Right lobe of liver (tissue), 6 donors: ENCODE measurements around the gene CD109. TPM values are rescaled to one million over a fixed set of nuclear protein-coding genes. Genes with fewer than 3 reads are reported as not detected.
"Not testable (repeated sequence)": the region's sequence is repeated elsewhere in the genome, so short reads cannot be mapped to it uniquely, and the experiment has no call there.

Experiments
- ATAC-seq, 4 donors: fragments of 200-7000 bp; cut with Tn5 transposase; one replicate each; pipeline ENCODE4 v1.9.1; 2020; ENCODE audit warnings: mild to moderate bottlenecking in 4 of 4, moderate library complexity in 4 of 4
- DNase-seq, 3 donors: peaks; one replicate each; pipeline ENCODE4 v3.0.0-alpha.2; 2020
- H3K27ac ChIP-seq, 3 donors: fragments of 200-600 bp; one replicate each; pipeline ENCODE4 v1.8.0; 2022
- H3K27me3 ChIP-seq, 2 donors: fragments of 200-600 bp; one replicate each; pipeline ENCODE4 v1.8.0; 2022
- H3K36me3 ChIP-seq, 4 donors: fragments of 200-600 bp; sonication (generic) in 1 of 4; one replicate each; pipeline versions ENCODE4 v1.5.1 to v1.8.0; 2017 to 2022; ENCODE audit warnings: control low read depth in 1 of 4
- H3K4me1 ChIP-seq, 4 donors: fragments of 200-600 bp; sonication (generic) in 1 of 4; one replicate each; pipeline versions ENCODE4 v1.5.1 to v1.8.0; 2017 to 2022; ENCODE audit warnings: control low read depth in 1 of 4
- H3K4me3 ChIP-seq, 3 donors: fragments of 200-600 bp; one replicate each; pipeline ENCODE4 v1.8.0; 2022
- H3K9me3 ChIP-seq, 4 donors: fragments of 200-600 bp; sonication (generic) in 1 of 4; one replicate each; pipeline versions ENCODE4 v1.5.1 to v1.8.0; 2017 to 2022; ENCODE audit warnings: control low read depth in 1 of 4
- CTCF ChIP-seq, 4 donors: fragments of 200-600 bp in 3 of 4; fragments of 450-650 bp in 1 of 4; IDR thresholded peaks; one replicate each; pipeline versions ENCODE4 v1.5.1 to v1.8.0; 2016 to 2022; ENCODE audit warnings: antibody characterized with exemption in 4 of 4, mild to moderate bottlenecking in 2 of 4
- POLR2A ChIP-seq: fragments of 450-650 bp; IDR thresholded peaks from one replicate; pipeline ENCODE4 v1.6.1; 2017; ENCODE audit warnings: antibody characterized with exemption, mild to moderate bottlenecking
- WGBS: methylation state at CpG from one replicate; pipeline ENCODE4 v1.1.6; 2018; ENCODE audit warnings: low coverage, low lambda C conversion rate; ENCODE audit not compliant: insufficient coverage; ENCODE audit errors: missing lambda C conversion rate; 5-methylcytosine and 5-hydroxymethylcytosine counted together
- intact Hi-C, 2 donors: fragments of 100-400 bp; cut with DNase I; formaldehyde crosslinking; loops; one replicate each; pipeline versions ENCODE4 v1.11.2 to v1.14.1; 2022
- total RNA-seq, 6 experiments: library from RNA; depleted of rRNA in 2 of 6; stranded (reverse); fragments of >200 nt in 2 of 6; fragmentation: NEBNext Ultra II Directional in 3 of 6; extraction: Animal tissue kit (Norgen Biotek cat#: 25700) in 3 of 6; gene quantifications; one replicate each; pipeline versions ENCODE4 v1.1.0 to v1.2.4, GENCODE V29; 2016 to 2023
- donor health status: DM: no; HTN: yes; CAD: no.
- donor health status: DM: no; HTN: no; CAD: no.
- donor health status: DM: no; HTN: no; CAD: no.
- donor health status: DM: no; HTN: yes; CAD: no.
- donor health status: DM: no; HTN: yes; CAD: no.

Gene CD109
- total RNA-seq, 6 experiments from 2014 or later, result 0.35 to 8.4 (median 2.8) TPM

DNA sequence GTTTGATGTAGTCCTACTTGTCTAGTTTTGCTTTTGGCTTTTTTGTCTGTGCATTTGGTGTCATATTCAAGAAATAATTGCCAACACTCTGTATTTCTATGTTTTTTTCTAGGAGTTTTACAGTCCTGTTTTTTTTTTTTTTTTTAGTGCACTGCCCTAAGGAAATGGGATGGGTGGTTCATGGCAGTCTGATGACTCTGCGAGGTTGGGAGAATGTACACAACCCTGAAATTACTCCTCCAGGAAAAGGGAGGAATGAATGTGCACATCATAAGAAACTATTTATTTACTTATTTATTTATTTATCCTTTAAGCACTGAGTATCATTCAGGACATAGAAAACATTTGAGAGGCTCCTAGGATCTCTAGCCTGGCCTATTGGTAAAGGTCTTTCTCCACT is 27.0 kb upstream of the CD109 start:
- 80% methylated on average over 1 of the region's 1 CpG for WGBS
- Histone ChIP-seq H3K27ac (no peak overlapping the region), H3K4me3 (no peak overlapping the region), H3K4me1 (no peaks in the 10 kb centered on the region), H3K9me3 (no peaks in the 10 kb centered on the region), H3K27me3 (no peaks in the 10 kb centered on the region), H3K36me3 (no peaks in the 10 kb centered on the region)
- DNase-seq (no peak), ATAC-seq (no peak)
- intact Hi-C loops, result no loop called here
- TF ChIP-seq CTCF (IDR thresholded peaks at IDR 0.05) (no peak), POLR2A (no peak)

DNA sequence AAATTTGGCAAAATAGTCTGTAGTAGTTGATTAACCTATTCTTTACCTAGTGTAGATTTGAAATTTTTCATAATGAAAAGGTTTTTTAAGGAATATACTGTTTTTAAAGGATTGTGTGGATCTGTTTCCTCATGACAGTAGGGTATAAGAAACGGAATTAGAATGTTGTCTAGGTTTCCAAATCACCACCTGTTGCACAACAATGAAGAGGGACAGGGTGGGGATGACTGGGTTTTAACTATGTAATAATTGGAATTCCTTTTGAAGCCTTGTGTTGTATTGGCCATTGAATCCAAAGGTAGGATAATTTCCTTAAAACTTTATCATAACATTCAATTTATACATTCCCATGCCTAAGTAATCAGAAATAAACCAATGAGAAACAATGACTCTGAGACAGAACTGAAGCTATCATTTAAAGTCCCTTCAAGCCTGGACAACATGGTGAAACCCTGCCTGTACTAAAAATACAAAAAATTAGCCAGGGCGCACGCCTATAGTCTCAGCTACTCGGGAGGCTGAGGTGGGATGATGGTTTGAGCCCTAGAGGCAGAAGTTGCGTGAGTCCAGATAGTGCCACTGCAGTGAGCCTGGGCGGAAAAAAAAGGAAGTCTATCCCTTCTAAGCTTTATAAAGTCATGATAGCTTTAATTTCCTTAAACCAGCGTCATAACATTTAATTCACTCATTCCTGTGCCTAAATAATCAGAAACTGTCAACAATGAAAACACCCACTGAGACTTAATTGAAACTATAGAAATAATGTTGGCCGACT is 23.9 kb upstream of the CD109 start:
- intact Hi-C loops, result no loop called here
- no peaks in the 10 kb centered on the region for H3K9me3 ChIP-seq
- H3K4me3 ChIP-seq, result no peak overlapping the region
- H3K27me3 ChIP-seq, result no peaks in the 10 kb centered on the region
- DNase-seq (no peak), ATAC-seq (no peak)
- no peaks in the 10 kb centered on the region for H3K4me1 ChIP-seq
- no peaks in the 10 kb centered on the region for H3K36me3 ChIP-seq
- no peak overlapping the region for H3K27ac ChIP-seq
- WGBS, result 58% methylated on average over 8 of the region's 8 CpGs
- TF ChIP-seq CTCF (IDR thresholded peaks at IDR 0.05), result no peak
- TF ChIP-seq POLR2A, result no peak

GRCh38 chr6:73675466-73676098 is 20.4 kb upstream of the CD109 start:
- 31% methylated on average over 4 of the region's 4 CpGs for WGBS
- no peaks in the 10 kb centered on the region for H3K4me1 ChIP-seq
- H3K27me3 ChIP-seq, result no peaks in the 10 kb centered on the region
- intact Hi-C loops, result no loop called here
- TF ChIP-seq POLR2A (no peak), CTCF (IDR thresholded peaks at IDR 0.05) (peak; percentile 76 to 93 (median 92))
- no peak overlapping the region for H3K4me3 ChIP-seq
- peak; percentile 99 to 100 (median 100) for ATAC-seq
- H3K27ac ChIP-seq, result no peak overlapping the region
- H3K36me3 ChIP-seq, result no peaks in the 10 kb centered on the region
- peak; percentile 53 to 78 (median 64) for DNase-seq
- H3K9me3 ChIP-seq, result no peaks in the 10 kb centered on the region

GRCh38 chr6:73679009-73679408 is 17.0 kb upstream of the CD109 start:
- ATAC-seq, result no peak
- H3K27ac ChIP-seq, result no peak overlapping the region
- DNase-seq, result no peak
- TF ChIP-seq POLR2A (no peak), CTCF (IDR thresholded peaks at IDR 0.05) (no peak)
- no peaks in the 10 kb centered on the region for H3K9me3 ChIP-seq
- no peaks in the 10 kb centered on the region for H3K36me3 ChIP-seq
- WGBS, result 56% methylated on average over 3 of the region's 3 CpGs
- no peaks in the 10 kb centered on the region for H3K27me3 ChIP-seq
- H3K4me3 ChIP-seq, result no peak overlapping the region
- no peaks in the 10 kb centered on the region for H3K4me1 ChIP-seq
- intact Hi-C loops, result no loop called here

DNA sequence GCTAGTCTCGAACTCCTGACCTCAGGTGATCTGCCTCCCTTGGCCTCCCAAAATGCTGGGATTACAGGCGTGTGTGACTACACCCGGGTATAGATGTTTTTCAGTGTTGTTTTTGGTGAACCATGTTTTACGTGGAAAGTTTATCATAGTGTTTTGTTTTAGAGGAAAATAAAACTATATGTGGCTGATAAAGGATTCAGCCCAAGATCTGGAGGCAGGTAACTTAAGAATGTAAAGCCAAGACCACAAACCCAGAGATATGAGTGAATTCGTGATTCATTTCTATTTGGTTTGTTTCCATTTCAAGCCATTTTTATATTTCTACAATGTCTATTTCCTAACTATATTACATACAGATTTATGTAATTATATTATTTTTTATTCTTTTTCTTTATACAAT is 16.2 kb upstream of the CD109 start:
- H3K4me3 ChIP-seq, H3K27ac ChIP-seq, H3K36me3 ChIP-seq, intact Hi-C loops, H3K9me3 ChIP-seq, DNase-seq, H3K27me3 ChIP-seq, H3K4me1 ChIP-seq, ATAC-seq: not testable (repeated sequence)
- WGBS, result 69% methylated on average over 5 of the region's 5 CpGs
